G401 (cell line): ENCODE data around the gene CGGBP1. TPM values are rescaled to one million over a fixed set of nuclear protein-coding genes. Genes with fewer than 3 reads are reported as not detected.
"Not testable (repeated sequence)": the region's sequence is repeated elsewhere in the genome, so short reads cannot be mapped to it uniquely, and the experiment has no call there.

Source experiments
- DNase-seq: peaks from one replicate; pipeline ENCODE4 v3.0.0-alpha.2; 2015; ENCODE audit warnings: low spot score
- in situ Hi-C: cut with HindIII; loops from 2 replicates; pipeline ENCODE4 v1.10.0; 2016; ENCODE audit warnings: low sequenced_read_pairs, mixed read lengths
- total RNA-seq: library from RNA; depleted of rRNA; stranded (reverse); fragments of >200 nt; shearing (Covaris generic); gene quantifications from 2 replicates; pipeline ENCODE4 v1.2.3, GENCODE V29; 2014

Gene CGGBP1
- total RNA-seq, 1 experiment from 2014 or later = 12.5 TPM

DNA sequence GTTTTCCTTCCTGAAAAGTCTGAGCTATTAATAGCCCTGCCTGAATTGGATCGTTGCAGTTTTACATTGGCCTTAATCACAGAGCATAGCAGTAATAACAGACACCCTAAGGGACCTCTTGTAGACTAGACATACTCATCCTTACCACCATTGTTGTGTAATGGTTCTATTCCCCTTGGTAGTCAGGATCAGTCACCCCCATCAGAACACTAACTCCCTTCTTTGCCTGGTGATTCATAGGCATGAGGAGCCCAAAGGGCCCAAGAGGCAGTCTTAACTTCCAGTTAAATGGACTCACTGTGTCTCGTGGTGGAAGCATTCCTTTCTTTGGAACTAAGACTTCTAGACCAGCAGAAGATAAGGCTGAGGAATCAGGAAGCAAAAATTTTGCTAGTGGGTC, 20.2 kb downstream of the CGGBP1 start:
- DNase-seq = no peak
- in situ Hi-C loops = no loop called here

- in situ Hi-C loops = no loop called here
- DNase-seq = no peak
These were observed 22.6 kb downstream of the CGGBP1 start for GRCh38 chr3:88036221-88036620.

DNA sequence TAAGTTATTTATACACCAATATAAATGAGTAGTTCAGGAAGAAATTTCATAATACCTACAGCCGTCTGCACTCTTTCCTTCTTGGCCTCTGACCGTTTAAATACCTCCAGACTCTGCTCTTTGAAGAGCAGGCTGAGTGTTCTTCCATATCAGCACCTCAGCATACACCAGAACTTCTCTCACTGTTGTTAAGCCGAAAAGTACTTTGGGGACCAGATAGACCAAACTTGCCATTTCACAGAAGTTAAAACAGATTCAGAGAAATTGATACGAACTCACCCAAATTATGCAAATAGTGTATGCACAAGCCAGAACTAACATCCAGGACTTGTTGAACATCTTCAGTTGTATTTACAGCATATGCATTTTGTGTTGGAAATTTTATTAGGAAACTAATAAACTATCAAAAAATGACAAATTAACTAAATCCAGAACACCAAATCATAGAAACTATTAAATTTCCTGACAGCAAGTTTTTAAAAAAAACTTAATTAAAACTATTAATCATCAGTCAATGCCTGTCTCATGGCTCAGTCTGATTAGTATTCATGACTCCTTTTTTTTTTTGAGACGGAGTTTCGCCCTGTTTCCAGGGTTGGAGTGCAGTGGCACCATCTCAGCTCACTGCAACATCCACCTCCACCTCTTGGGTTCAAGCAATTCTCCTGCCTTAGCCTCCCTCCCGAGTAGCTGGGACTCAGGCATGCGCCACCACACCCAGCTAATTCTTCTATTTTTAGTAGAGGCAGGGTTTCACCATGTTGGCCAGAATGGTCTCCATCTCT, 24.1 kb downstream of the CGGBP1 start:
- in situ Hi-C loops = no loop called here
- DNase-seq = no peak

DNA sequence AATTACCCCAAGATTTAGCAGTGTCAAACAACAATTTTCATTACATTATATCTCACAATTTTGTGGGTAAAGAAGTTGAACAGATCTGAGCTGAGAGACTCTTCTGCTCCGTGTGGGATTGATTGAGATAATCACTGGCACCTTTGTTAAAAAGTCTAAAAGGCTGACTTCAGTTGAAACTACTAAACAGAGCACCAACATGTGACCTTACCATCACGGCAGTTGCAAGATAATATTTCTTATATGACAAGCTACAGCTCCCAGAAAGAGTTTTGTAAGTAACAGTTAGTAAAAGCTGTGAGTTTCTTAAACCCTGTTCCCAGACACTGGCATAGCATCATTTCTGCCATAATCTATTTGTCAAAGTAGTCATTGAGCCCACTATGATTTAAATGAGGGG, 25.0 kb downstream of the CGGBP1 start:
- in situ Hi-C loops = no loop called here
- no peak for DNase-seq

GRCh38 chr3:88033079-88033478, 25.7 kb downstream of the CGGBP1 start:
- no peak for DNase-seq
- in situ Hi-C loops = no loop called here

DNA sequence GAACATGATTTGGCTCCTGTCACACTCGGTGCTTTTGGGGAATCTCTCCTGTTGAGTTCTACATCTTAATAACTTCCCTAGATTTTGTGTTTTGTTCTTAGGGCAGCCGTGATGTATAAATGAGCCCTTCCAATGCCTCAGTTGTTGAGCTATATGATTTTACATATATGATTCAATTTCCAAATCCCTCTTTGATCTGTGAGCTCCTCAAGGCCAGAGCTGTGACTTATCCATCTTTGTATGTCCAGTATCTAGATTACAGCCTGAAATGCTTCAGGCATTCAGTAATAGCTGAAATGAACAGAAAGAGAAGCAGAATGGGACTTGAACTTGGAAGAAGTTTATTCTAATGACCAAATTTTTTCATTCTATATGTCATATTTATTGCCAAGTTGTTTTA, 26.6 kb downstream of the CGGBP1 start:
- peak; percentile 21 for DNase-seq
- in situ Hi-C loops = no loop called here

DNA sequence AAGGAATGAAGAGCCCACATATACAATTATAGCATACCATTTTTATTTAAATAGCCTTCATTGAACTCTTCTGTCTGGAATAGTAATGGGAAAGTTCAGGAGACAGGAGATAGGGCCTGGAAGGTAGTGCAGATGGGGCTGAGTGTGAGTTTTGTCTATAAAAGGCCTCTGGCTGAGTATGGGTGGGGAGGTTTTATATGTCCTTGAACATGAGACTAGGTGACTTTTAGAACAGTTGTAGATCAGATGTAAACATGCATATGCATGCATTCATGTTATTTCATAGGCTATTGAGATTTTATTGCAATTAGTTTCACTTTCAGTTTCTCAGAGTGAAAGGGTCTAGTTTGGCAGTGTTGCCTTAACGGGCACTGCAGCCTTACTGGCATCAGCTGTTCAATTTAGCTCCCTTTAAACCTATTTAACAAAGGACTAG, 27.1 kb downstream of the CGGBP1 start:
- in situ Hi-C loops = no loop called here

DNA sequence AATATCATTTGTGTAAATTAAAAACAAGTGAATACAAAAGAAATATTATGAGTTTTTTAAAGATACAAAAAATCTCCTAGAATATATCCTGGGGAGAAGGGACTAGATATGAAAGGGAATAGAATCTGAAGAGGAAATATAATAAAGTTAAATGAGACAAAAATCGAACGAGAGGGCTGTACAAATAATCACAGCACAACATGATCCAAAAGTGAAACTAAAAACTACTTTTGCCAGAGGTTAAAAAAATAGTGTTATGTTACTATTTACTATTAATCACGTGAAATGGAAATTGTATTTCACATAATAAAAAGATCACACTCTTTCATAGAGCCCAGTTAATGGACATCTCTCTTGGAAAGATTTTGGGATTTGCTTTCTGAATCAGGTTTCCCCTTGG, 28.6 kb downstream of the CGGBP1 start:
- in situ Hi-C loops = no loop called here
- DNase-seq = no peak

More for the DNA sequence above, 27.1 kb downstream of the CGGBP1 start:
- DNase-seq = peak; percentile 29

DNA sequence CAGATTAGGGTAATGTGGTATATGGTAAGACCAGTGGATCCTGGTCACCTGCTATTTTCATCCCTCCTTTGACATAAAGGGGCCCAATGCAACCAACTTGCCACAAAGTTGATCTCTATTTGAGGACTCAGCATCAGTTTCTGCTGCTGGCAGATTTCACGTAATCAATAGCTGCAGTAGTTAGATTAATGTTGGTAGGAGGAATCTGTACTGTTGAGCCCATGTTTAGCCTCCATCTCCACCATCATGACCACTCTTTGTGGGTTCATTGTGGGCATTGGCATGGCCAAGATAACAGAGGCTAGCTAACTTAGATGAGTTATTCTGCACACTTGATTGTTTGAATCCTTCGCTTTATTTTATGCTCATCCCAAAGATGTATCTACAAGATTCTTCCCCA, 29.9 kb downstream of the CGGBP1 start:
- in situ Hi-C loops = no loop called here
- DNase-seq = no peak

GRCh38 chr3:88025001-88025552, 33.7 kb downstream of the CGGBP1 start:
- in situ Hi-C loops = no loop called here
- DNase-seq = no peak

DNA sequence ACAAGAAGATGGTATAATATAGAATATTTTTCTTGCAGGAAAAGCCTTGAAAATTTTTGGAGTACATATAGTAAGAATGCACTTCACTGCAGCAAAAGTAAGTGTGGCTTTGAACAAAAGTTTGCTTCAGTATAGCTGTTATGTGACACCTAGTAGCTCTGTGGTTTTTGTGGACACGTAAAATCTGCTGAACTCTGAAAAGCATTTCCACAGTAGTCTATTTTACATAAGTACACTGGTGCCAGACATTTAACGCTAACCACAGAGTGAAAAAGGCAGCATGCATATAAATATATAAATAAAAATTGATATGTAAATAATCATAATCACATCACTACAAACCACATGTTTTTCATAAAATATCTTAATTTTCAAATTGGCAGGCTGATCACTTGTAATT, 39.8 kb downstream of the CGGBP1 start:
- DNase-seq = no peak
- in situ Hi-C loops = no loop called here

DNA sequence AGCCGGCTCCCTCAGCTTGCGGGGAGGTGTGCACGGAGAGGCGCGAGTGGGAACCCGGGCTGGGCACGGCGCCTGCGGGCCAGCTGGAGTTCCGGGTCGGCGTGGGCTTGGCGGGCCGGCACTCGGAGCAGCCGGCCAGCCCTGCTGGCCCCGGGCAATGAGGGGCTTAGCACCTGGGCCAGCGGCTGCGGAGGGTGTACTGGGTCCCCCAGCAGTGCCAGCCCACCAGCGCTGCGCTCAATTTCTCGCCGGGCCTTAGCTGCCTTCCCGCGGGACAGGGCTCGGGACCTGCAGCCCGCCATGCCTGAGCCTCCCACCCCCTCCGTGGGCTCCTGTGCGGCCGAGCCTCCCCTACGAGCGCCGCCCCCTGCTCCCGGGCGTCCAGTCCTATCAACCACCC, 43.1 kb downstream of the CGGBP1 start:
- in situ Hi-C loops, DNase-seq: not testable (repeated sequence)

GRCh38 chr3:88013592-88013991, 45.2 kb downstream of the CGGBP1 start:
- in situ Hi-C loops = no loop called here
- no peak for DNase-seq

DNA sequence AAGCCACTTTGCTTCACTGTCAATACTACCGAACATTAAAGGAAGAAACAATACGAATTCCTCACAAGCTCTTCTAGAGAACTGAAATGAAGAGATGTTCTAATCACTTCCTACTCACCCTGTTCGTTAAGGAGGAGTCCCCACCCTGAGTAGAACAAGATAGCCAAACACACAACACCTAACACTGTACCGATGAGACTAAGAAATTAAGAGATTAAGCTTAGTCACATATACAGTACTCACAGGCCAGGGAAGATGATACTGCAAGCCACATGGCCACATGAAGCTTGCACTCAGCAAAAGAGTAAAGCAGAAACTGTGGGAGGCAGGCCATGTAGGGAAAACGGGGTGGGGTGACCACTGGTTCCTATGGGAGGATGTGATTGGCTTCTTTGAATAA, 48.0 kb downstream of the CGGBP1 start:
- no peak for DNase-seq
- in situ Hi-C loops = no loop called here

GRCh38 chr3:88009066-88009465, 49.7 kb downstream of the CGGBP1 start:
- in situ Hi-C loops = no loop called here
- no peak for DNase-seq

- in situ Hi-C loops = no loop called here
- peak; percentile 14 for DNase-seq
These were observed 53.7 kb downstream of the CGGBP1 start for GRCh38 chr3:88005066-88005465.

- peak; percentile 22 for DNase-seq
These were observed 55.6 kb downstream of the CGGBP1 start for GRCh38 chr3:88003115-88003755.

GRCh38 chr3:88002448-88002847, 56.4 kb downstream of the CGGBP1 start:
- in situ Hi-C loops = no loop called here
- DNase-seq = no peak

More at GRCh38 chr3:88003115-88003755, 55.6 kb downstream of the CGGBP1 start:
- in situ Hi-C loops = no loop called here
